Lower leg skin (tissue), 3 donors: ENCODE data around the gene ASB13.

Experiments
- CTCF ChIP-seq, 3 donors: fragments of 450-650 bp; IDR thresholded peaks; one replicate each; pipeline ENCODE4 v1.5.1; 2016; ENCODE audit warnings: antibody characterized with exemption in 3 of 3, mild to moderate bottlenecking in 3 of 3, moderate library complexity in 2 of 3
- POLR2A ChIP-seq, 2 donors: fragments of 450-650 bp; IDR thresholded peaks; one replicate each; pipeline ENCODE4 v1.6.1; 2016 to 2017; ENCODE audit warnings: antibody characterized with exemption in 2 of 2, mild to moderate bottlenecking in 1 of 2, moderate library complexity in 1 of 2

DNA sequence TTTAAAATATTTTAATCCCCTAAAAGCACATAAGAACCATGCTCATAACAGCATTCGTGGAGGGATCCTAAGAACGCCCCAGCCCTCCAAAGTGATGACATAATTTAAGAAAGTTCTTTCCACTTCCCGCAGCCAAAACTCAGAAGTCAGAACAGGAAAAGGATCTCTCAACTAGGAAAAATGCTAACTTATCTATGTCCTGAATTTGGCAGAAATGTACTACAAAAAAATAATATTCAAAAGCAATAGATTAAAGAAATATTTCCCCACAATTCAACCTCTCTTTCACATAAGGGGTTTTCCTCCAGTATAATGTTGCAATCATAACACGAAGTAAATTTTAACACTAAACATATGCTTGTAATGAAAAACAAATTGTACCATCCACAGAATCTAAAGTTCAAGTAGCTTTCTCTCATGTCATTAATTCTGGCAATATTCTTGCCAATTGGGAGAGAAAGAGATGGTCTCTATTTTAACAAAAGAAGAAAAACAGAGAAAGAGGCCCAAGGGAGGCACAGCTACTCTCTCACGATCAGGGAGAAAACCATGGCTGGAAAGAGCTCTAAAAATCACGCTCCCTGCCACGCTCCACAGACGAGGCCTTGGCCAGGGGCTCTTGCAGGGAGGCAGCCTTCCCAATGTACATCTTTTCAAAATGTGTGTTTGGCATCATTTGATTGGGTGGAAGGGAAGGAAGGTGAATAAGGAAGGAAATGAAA, 22.9 kb downstream of the ASB13 start:
- TF ChIP-seq CTCF (IDR thresholded peaks at IDR 0.05) (no peak), POLR2A (IDR thresholded peaks at IDR 0.05) (no peak)
